ENCODE measurements around the gene STAT5B. TPM values are rescaled to one million over a fixed set of nuclear protein-coding genes. Genes with fewer than 3 reads are reported as not detected.

Gene STAT5B
- total and polyA plus RNA-seq, 4 experiments from 2014 or later = 91.3 to 261 (median 195) TPM

- Histone ChIP-seq H3K27ac (ENCODE audit: low read depth, low read length) (no peak overlapping the region), H3K27me3 (ENCODE audit: insufficient read depth, low read length) (no peaks in the 10 kb centered on the region), H3K36me3 (ENCODE audit: insufficient read depth, low read length) (peaks cover 46% of the 10 kb centered on the region), H3K4me3 (ENCODE audit: low read length in 2 of 2) (no peak overlapping the region), H3K4me1 (ENCODE audit: insufficient read depth, low read length) (peaks cover 15% of the 10 kb centered on the region), H3K9me3 (ENCODE audit: control insufficient read depth in 1 of 2, low read length in 2 of 2) (no peaks in the 10 kb centered on the region)
- no peak for DNase-seq
- peaks cover 22 to 29% (median 27%) of the 10 kb centered on the region in 4 donors for H3K4me1 Mint-ChIP-seq
- ChIA-PET POLR2A (ENCODE audit: partially characterized antibody) (interaction anchor here (0.6 to 2.0 kb wide), 5 partner anchors 17 to 67 kb away, joined by 3 to 6 read pairs (median 3); no protein-coding TSS in a partner anchor), CTCF (ENCODE audit: partially characterized antibody) (interaction anchor here (1.5 to 9.5 kb wide), 2 partner anchors 18 to 71 kb away, joined by 3 to 68 read pairs; no protein-coding TSS in a partner anchor)
- H3K27ac Mint-ChIP-seq = peak overlapping the region; percentile 10 to 87 (median 61)
- intact Hi-C loops (cut with micrococcal nuclease) = no loop called here
- H3K36me3 Mint-ChIP-seq = peaks cover 33 to 69% of the 10 kb centered on the region in 2 donors
- no peak overlapping the region for H3K4me3 Mint-ChIP-seq
- H3K9me3 Mint-ChIP-seq = no peaks in the 10 kb centered on the region
- H3K27me3 Mint-ChIP-seq = no peaks in the 10 kb centered on the region
Measured at GRCh38 chr17:42294469-42295398, 18.5 kb upstream of the STAT5B start.

- H3K27ac Mint-ChIP-seq = peak overlapping the region; percentile 11 to 93 (median 38)
- H3K4me3 ChIP-seq (ENCODE audit: low read length in 2 of 2) = no peak overlapping the region
- no peaks in the 10 kb centered on the region for H3K27me3 Mint-ChIP-seq
- H3K9me3 ChIP-seq (ENCODE audit: control insufficient read depth in 1 of 2, low read length in 2 of 2) = no peaks in the 10 kb centered on the region
- no peaks in the 10 kb centered on the region for H3K27me3 ChIP-seq (ENCODE audit: insufficient read depth, low read length)
- DNase-seq = no peak
- CTCF ChIA-PET (ENCODE audit: partially characterized antibody) = interaction anchor here (4.2 to 9.5 kb wide), 2 partner anchors 21 to 68 kb away, joined by 21 to 68 read pairs; no protein-coding TSS in a partner anchor
- no peaks in the 10 kb centered on the region for H3K9me3 Mint-ChIP-seq
- H3K36me3 Mint-ChIP-seq = peaks cover 25 to 65% of the 10 kb centered on the region in 2 donors
- no peak overlapping the region for H3K27ac ChIP-seq (ENCODE audit: low read depth, low read length)
- H3K4me3 Mint-ChIP-seq = peak overlapping the region in 1 of 8 donors; percentile 89
- peaks cover 39% of the 10 kb centered on the region for H3K4me1 ChIP-seq (ENCODE audit: insufficient read depth, low read length)
- H3K36me3 ChIP-seq (ENCODE audit: insufficient read depth, low read length) = peaks cover 29% of the 10 kb centered on the region
- POLR2A ChIA-PET (ENCODE audit: partially characterized antibody) = interaction anchor here (1.9 to 11.0 kb wide), 3 partner anchors 17 to 69 kb away, joined by 8 to 255 read pairs (median 137); partner anchors contain the start of gene STAT5B
- intact Hi-C loops (cut with micrococcal nuclease) = no loop called here
- H3K4me1 Mint-ChIP-seq = peaks cover 41 to 56% (median 50%) of the 10 kb centered on the region in 4 donors
Measured at GRCh38 chr17:42291129-42291528, 14.9 kb upstream of the STAT5B start.

GRCh38 chr17:42290577-42290976 lies 14.4 kb upstream of the STAT5B start:
- Mint-ChIP-seq H3K9me3 (no peaks in the 10 kb centered on the region), H3K36me3 (peaks cover 19 to 60% of the 10 kb centered on the region in 2 donors), H3K27ac (peak overlapping the region; percentile 84 to 97 (median 93)), H3K4me1 (peaks cover 43 to 61% (median 52%) of the 10 kb centered on the region in 4 donors), H3K4me3 (peak overlapping the region; percentile 22 to 91 (median 89)), H3K27me3 (no peaks in the 10 kb centered on the region)
- CTCF ChIA-PET (ENCODE audit: partially characterized antibody) = interaction anchor here (4.2 to 9.5 kb wide), 2 partner anchors 22 to 67 kb away, joined by 21 to 68 read pairs; no protein-coding TSS in a partner anchor
- no peaks in the 10 kb centered on the region for H3K27me3 ChIP-seq (ENCODE audit: insufficient read depth, low read length)
- no peak overlapping the region for H3K4me3 ChIP-seq (ENCODE audit: low read length in 2 of 2)
- POLR2A ChIA-PET (ENCODE audit: partially characterized antibody) = interaction anchor here (0.6 to 11.0 kb wide), 5 partner anchors 16 to 207 kb away, joined by 3 to 255 read pairs (median 27); partner anchors contain the start of genes STAT3 and STAT5B
- no peaks in the 10 kb centered on the region for H3K9me3 ChIP-seq (ENCODE audit: control insufficient read depth in 1 of 2, low read length in 2 of 2)
- H3K36me3 ChIP-seq (ENCODE audit: insufficient read depth, low read length) = peaks cover 24% of the 10 kb centered on the region
- H3K27ac ChIP-seq (ENCODE audit: low read depth, low read length) = peak overlapping the region; percentile 87
- H3K4me1 ChIP-seq (ENCODE audit: insufficient read depth, low read length) = peaks cover 45% of the 10 kb centered on the region
- DNase-seq = no peak
- intact Hi-C loops (cut with micrococcal nuclease) = loop anchor here (1.0 kb wide), 1 partner anchor 68 kb away; no protein-coding TSS in a partner anchor

GRCh38 chr17:42289611-42290181 lies 13.5 kb upstream of the STAT5B start:
- Mint-ChIP-seq H3K4me3 (peak overlapping the region; percentile 88 to 93 (median 90)), H3K27me3 (no peaks in the 10 kb centered on the region), H3K9me3 (no peaks in the 10 kb centered on the region), H3K36me3 (peaks cover 12 to 51% of the 10 kb centered on the region in 2 donors), H3K27ac (peak overlapping the region; percentile 84 to 97 (median 93)), H3K4me1 (peaks cover 40 to 65% (median 48%) of the 10 kb centered on the region in 4 donors)
- H3K4me1 ChIP-seq (ENCODE audit: insufficient read depth, low read length) = peaks cover 48% of the 10 kb centered on the region
- no peaks in the 10 kb centered on the region for H3K9me3 ChIP-seq (ENCODE audit: control insufficient read depth in 1 of 2, low read length in 2 of 2)
- DNase-seq = peak in 3 of 5 donors; percentile 39 to 66 (median 43)
- intact Hi-C loops (cut with micrococcal nuclease) = loop anchor here (1.0 to 2.0 kb wide), 2 partner anchors 67 to 105 kb away; partner anchors contain the start of gene HCRT
- POLR2A ChIA-PET (ENCODE audit: partially characterized antibody) = interaction anchor here (0.9 to 11.0 kb wide), 20 partner anchors 8 to 1071 kb away, joined by 3 to 255 read pairs (median 9); partner anchors contain the start of genes GHDC, HCRT, STAT3 and STAT5B
- CTCF ChIA-PET (ENCODE audit: partially characterized antibody) = interaction anchor here (0.7 to 9.5 kb wide), 6 partner anchors 14 to 66 kb away, joined by 3 to 68 read pairs (median 4); partner anchors contain the start of gene STAT5B
- no peaks in the 10 kb centered on the region for H3K27me3 ChIP-seq (ENCODE audit: insufficient read depth, low read length)
- peak overlapping the region; percentile 87 for H3K27ac ChIP-seq (ENCODE audit: low read depth, low read length)
- H3K4me3 ChIP-seq (ENCODE audit: low read length in 2 of 2) = peak overlapping the region; percentile 81 to 86
- peaks cover 15% of the 10 kb centered on the region for H3K36me3 ChIP-seq (ENCODE audit: insufficient read depth, low read length)

GRCh38 chr17:42288803-42289610 lies 12.8 kb upstream of the STAT5B start:
- peaks cover 9% of the 10 kb centered on the region for H3K36me3 ChIP-seq (ENCODE audit: insufficient read depth, low read length)
- Mint-ChIP-seq H3K36me3 (peaks cover 9 to 46% of the 10 kb centered on the region in 2 donors), H3K27me3 (no peaks in the 10 kb centered on the region), H3K9me3 (no peaks in the 10 kb centered on the region), H3K27ac (peak overlapping the region; percentile 84 to 97 (median 93)), H3K4me1 (peaks cover 38 to 67% (median 48%) of the 10 kb centered on the region in 4 donors), H3K4me3 (peak overlapping the region; percentile 88 to 93 (median 90))
- H3K9me3 ChIP-seq (ENCODE audit: control insufficient read depth in 1 of 2, low read length in 2 of 2) = no peaks in the 10 kb centered on the region
- intact Hi-C loops (cut with micrococcal nuclease) = loop anchor here (1.0 to 2.0 kb wide), 3 partner anchors 14 to 104 kb away; partner anchors contain the start of gene HCRT
- peak overlapping the region; percentile 87 for H3K27ac ChIP-seq (ENCODE audit: low read depth, low read length)
- peak overlapping the region; percentile 81 to 86 for H3K4me3 ChIP-seq (ENCODE audit: low read length in 2 of 2)
- no peaks in the 10 kb centered on the region for H3K27me3 ChIP-seq (ENCODE audit: insufficient read depth, low read length)
- peak; percentile 56 to 80 (median 66) for DNase-seq
- CTCF ChIA-PET (ENCODE audit: partially characterized antibody) = interaction anchor here (0.7 to 9.5 kb wide), 9 partner anchors 9 to 99 kb away, joined by 3 to 68 read pairs (median 4); partner anchors contain the start of genes STAT3 and STAT5B
- peaks cover 48% of the 10 kb centered on the region for H3K4me1 ChIP-seq (ENCODE audit: insufficient read depth, low read length)
- POLR2A ChIA-PET (ENCODE audit: partially characterized antibody) = interaction anchor here (0.9 to 11.0 kb wide), 26 partner anchors 8 to 1072 kb away, joined by 3 to 255 read pairs (median 6); partner anchors contain the start of genes CNP, GHDC, HCRT and STAT3
